ENCODE results near the gene HYDIN.
"Not testable (repeated sequence)": the region's sequence is repeated elsewhere in the genome, so short reads cannot be mapped to it uniquely, and the experiment has no call there.

DNA sequence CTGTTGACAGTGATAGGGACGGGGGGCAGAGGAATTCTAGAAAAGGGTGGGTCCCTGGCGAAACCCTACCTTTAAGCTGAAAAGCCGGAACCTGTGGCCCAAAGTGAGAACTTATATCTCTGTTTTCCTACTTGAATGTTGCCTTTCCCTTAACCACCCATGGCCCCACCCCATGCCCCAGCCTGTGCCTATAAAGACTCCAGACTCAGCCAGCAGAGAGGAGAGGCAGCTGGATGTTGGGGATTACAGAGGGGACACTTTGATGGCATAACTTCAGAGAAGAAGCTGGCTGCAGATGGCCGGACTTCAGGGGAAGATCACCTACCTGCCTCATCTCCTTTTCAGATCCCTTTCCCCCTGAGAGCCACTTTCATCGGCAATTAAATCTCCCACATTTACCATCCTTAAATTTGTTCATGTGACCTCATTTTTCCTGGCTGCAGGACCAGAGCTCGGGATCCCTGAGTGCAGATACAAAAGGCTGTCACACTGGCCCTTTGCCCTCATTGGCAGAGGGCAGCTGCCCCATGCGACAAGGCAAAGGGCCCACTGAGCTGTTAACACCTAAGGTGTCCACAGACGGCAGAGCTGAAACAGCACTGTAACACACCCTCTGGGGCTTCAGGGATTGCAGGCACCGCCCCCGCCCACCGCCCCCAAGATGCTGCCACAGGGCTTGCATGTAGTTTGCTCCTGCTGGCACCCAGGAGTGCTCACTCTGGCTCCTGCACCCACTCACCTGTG lies 191.0 kb downstream of the HYDIN start:
- TF ChIP-seq, protein P1, sequence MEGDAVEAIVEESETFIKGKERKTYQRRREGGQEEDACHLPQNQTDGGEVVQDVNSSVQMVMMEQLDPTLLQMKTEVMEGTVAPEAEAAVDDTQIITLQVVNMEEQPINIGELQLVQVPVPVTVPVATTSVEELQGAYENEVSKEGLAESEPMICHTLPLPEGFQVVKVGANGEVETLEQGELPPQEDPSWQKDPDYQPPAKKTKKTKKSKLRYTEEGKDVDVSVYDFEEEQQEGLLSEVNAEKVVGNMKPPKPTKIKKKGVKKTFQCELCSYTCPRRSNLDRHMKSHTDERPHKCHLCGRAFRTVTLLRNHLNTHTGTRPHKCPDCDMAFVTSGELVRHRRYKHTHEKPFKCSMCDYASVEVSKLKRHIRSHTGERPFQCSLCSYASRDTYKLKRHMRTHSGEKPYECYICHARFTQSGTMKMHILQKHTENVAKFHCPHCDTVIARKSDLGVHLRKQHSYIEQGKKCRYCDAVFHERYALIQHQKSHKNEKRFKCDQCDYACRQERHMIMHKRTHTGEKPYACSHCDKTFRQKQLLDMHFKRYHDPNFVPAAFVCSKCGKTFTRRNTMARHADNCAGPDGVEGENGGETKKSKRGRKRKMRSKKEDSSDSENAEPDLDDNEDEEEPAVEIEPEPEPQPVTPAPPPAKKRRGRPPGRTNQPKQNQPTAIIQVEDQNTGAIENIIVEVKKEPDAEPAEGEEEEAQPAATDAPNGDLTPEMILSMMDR (IDR thresholded peaks at IDR 0.05), result not testable (repeated sequence)
- not testable (repeated sequence) for TF ChIP-seq POLR2A, POLR2AphosphoS5 (IDR thresholded peaks at IDR 0.05)
